ENCODE measurements around the gene FYN. TPM values are rescaled to one million over a fixed set of nuclear protein-coding genes. Genes with fewer than 3 reads are reported as not detected.

The FYN gene
- total and polyA plus RNA-seq, 2 donors from 2014 or later: 34.5 to 52.4 TPM

DNA sequence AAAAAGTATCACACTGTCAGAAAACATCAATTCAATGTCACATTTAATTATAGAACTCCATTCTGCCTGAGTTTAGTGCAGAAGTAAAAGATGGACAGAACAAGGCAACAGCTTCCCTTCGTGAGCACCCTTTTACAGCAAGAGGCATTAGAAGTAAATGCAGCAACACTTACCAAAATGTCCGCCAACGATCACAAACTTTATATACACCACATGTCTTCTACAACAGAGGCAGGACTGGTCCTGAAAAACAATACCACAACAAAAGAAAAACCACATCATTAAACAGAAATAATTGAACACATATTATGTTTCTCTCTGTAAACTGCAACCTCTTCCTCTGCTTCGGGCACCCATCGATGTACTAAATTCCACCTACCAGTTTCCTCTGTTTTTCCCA, 92.9 kb downstream of the FYN start:
- Histone ChIP-seq H3K9ac (ENCODE audit: low read length in 3 of 3) (no peak overlapping the region), H3K27ac (ENCODE audit: low read depth in 2 of 2, low read length in 2 of 2) (no peak overlapping the region), H3K9me3 (ENCODE audit: control insufficient read depth in 2 of 3, insufficient read depth in 1 of 3, low read length in 3 of 3) (no peaks in the 10 kb centered on the region), H3K4me3 (ENCODE audit: low read length in 3 of 3) (no peak overlapping the region), H3K36me3 (ENCODE audit: control insufficient read depth in 2 of 3, insufficient read depth in 3 of 3, low read length in 3 of 3) (no peaks in the 10 kb centered on the region), H3K27me3 (ENCODE audit: control insufficient read depth, insufficient read depth, low read length) (no peaks in the 10 kb centered on the region), H3K4me1 (ENCODE audit: control insufficient read depth in 2 of 3, insufficient read depth in 2 of 3, low read depth in 1 of 3, low read length in 3 of 3) (peaks cover 0 to 4% (median 2%) of the 10 kb centered on the region in 3 donors)
- intact Hi-C loops (cut with DNase I): no loop called here
- DNase-seq (no peak), FAIRE-seq (no peak)
- TF ChIP-seq, protein P1, sequence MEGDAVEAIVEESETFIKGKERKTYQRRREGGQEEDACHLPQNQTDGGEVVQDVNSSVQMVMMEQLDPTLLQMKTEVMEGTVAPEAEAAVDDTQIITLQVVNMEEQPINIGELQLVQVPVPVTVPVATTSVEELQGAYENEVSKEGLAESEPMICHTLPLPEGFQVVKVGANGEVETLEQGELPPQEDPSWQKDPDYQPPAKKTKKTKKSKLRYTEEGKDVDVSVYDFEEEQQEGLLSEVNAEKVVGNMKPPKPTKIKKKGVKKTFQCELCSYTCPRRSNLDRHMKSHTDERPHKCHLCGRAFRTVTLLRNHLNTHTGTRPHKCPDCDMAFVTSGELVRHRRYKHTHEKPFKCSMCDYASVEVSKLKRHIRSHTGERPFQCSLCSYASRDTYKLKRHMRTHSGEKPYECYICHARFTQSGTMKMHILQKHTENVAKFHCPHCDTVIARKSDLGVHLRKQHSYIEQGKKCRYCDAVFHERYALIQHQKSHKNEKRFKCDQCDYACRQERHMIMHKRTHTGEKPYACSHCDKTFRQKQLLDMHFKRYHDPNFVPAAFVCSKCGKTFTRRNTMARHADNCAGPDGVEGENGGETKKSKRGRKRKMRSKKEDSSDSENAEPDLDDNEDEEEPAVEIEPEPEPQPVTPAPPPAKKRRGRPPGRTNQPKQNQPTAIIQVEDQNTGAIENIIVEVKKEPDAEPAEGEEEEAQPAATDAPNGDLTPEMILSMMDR (IDR thresholded peaks at IDR 0.05; ENCODE audit: borderline replicate concordance, extremely low read depth, insufficient read depth): no peak

DNA sequence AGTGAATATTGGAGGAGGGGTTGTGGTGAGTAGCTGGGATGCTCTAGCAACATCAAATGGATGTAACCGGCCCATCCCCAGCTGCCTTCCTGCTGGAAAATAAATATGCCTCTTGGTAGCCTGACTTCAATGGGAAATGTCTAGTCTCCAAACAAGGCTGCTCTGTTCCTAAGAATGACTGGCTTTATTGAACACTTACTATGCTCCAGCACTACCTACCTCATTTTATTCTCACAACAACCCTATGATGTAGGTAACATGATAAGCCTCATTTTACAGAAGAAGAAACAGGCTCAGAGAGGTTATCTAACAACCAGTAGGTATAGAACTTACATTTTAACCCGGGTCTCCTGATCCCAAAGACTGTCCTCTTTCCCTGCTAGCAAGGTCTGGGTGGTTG, 93.6 kb downstream of the FYN start:
- FAIRE-seq: no peak
- no peak overlapping the region for H3K27ac ChIP-seq (ENCODE audit: low read depth in 2 of 2, low read length in 2 of 2)
- peaks cover 0 to 4% (median 2%) of the 10 kb centered on the region in 3 donors for H3K4me1 ChIP-seq (ENCODE audit: control insufficient read depth in 2 of 3, insufficient read depth in 2 of 3, low read depth in 1 of 3, low read length in 3 of 3)

GRCh38 chr6:111779031-111779430, 94.2 kb downstream of the FYN start:
- Histone ChIP-seq H3K4me1 (ENCODE audit: control insufficient read depth in 2 of 3, insufficient read depth in 2 of 3, low read depth in 1 of 3, low read length in 3 of 3) (peaks cover 0 to 3% (median 2%) of the 10 kb centered on the region in 3 donors), H3K27me3 (ENCODE audit: control insufficient read depth, insufficient read depth, low read length) (no peaks in the 10 kb centered on the region), H3K27ac (ENCODE audit: low read depth in 2 of 2, low read length in 2 of 2) (no peak overlapping the region), H3K4me3 (ENCODE audit: low read length in 3 of 3) (no peak overlapping the region), H3K36me3 (ENCODE audit: control insufficient read depth in 2 of 3, insufficient read depth in 3 of 3, low read length in 3 of 3) (no peaks in the 10 kb centered on the region), H3K9me3 (ENCODE audit: control insufficient read depth in 2 of 3, insufficient read depth in 1 of 3, low read length in 3 of 3) (no peaks in the 10 kb centered on the region), H3K9ac (ENCODE audit: low read length in 3 of 3) (no peak overlapping the region)
- TF ChIP-seq, protein P1 (IDR thresholded peaks at IDR 0.05; ENCODE audit: borderline replicate concordance, extremely low read depth, insufficient read depth): no peak
- no peak for FAIRE-seq
- DNase-seq: no peak
- intact Hi-C loops (cut with DNase I): no loop called here

More for the DNA sequence above, 93.6 kb downstream of the FYN start:
- no peak for DNase-seq
- H3K9ac ChIP-seq (ENCODE audit: low read length in 3 of 3): no peak overlapping the region
- no peaks in the 10 kb centered on the region for H3K27me3 ChIP-seq (ENCODE audit: control insufficient read depth, insufficient read depth, low read length)
- intact Hi-C loops (cut with DNase I): no loop called here
- TF ChIP-seq, protein P1 (IDR thresholded peaks at IDR 0.05; ENCODE audit: borderline replicate concordance, extremely low read depth, insufficient read depth): no peak
- H3K36me3 ChIP-seq (ENCODE audit: control insufficient read depth in 2 of 3, insufficient read depth in 3 of 3, low read length in 3 of 3): no peaks in the 10 kb centered on the region
- no peaks in the 10 kb centered on the region for H3K9me3 ChIP-seq (ENCODE audit: control insufficient read depth in 2 of 3, insufficient read depth in 1 of 3, low read length in 3 of 3)
- no peak overlapping the region for H3K4me3 ChIP-seq (ENCODE audit: low read length in 3 of 3)

- FAIRE-seq (no peak), DNase-seq (no peak)
- Histone ChIP-seq H3K27me3 (ENCODE audit: control insufficient read depth, insufficient read depth, low read length) (no peaks in the 10 kb centered on the region), H3K4me1 (ENCODE audit: control insufficient read depth in 2 of 3, insufficient read depth in 2 of 3, low read depth in 1 of 3, low read length in 3 of 3) (peaks cover 0 to 2% (median 0%) of the 10 kb centered on the region in 3 donors), H3K27ac (ENCODE audit: low read depth in 2 of 2, low read length in 2 of 2) (no peak overlapping the region), H3K4me3 (ENCODE audit: low read length in 3 of 3) (no peak overlapping the region), H3K9me3 (ENCODE audit: control insufficient read depth in 2 of 3, insufficient read depth in 1 of 3, low read length in 3 of 3) (no peaks in the 10 kb centered on the region), H3K9ac (ENCODE audit: low read length in 3 of 3) (no peak overlapping the region), H3K36me3 (ENCODE audit: control insufficient read depth in 2 of 3, insufficient read depth in 3 of 3, low read length in 3 of 3) (no peaks in the 10 kb centered on the region)
- TF ChIP-seq, protein P1 (IDR thresholded peaks at IDR 0.05; ENCODE audit: borderline replicate concordance, extremely low read depth, insufficient read depth): no peak
- intact Hi-C loops (cut with DNase I): no loop called here
Observed at GRCh38 chr6:111777357-111777756, 95.9 kb downstream of the FYN start.
